Measurements from ENCODE around the gene FAM186B.
A peak's percentile ranks its signal among the peaks of the same experiment; 100 is the strongest.

The FAM186B gene

GRCh38 chr12:49604856-49605255 lies 583 bp downstream of the FAM186B start:
- peak; percentile 15 for DNase-seq

GRCh38 chr12:49603721-49604120 lies 1.7 kb downstream of the FAM186B start:
- no peak for DNase-seq

GRCh38 chr12:49599961-49600360 lies 5.5 kb downstream of the FAM186B start:
- no peak for DNase-seq

- peak; percentile 44 for DNase-seq
Measured at GRCh38 chr12:49598527-49598926, 6.9 kb downstream of the FAM186B start.

- DNase-seq: no peak
Measured at GRCh38 chr12:49588721-49589516, 16.5 kb downstream of the FAM186B start.

- DNase-seq: no peak
Measured at GRCh38 chr12:49588281-49588680, 17.2 kb downstream of the FAM186B start.

GRCh38 chr12:49587174-49587908 lies 18.1 kb downstream of the FAM186B start:
- DNase-seq: no peak

- DNase-seq: no peak
Measured at GRCh38 chr12:49585477-49586459, 19.7 kb downstream of the FAM186B start.

GRCh38 chr12:49584591-49584990 lies 20.8 kb downstream of the FAM186B start:
- no peak for DNase-seq

GRCh38 chr12:49583366-49584094 lies 21.9 kb downstream of the FAM186B start:
- no peak for DNase-seq

GRCh38 chr12:49582850-49583249 lies 22.6 kb downstream of the FAM186B start:
- DNase-seq: no peak

- DNase-seq: no peak
Measured at GRCh38 chr12:49582201-49582600, 23.2 kb downstream of the FAM186B start.

- peak; percentile 89 for DNase-seq
Measured at GRCh38 chr12:49580572-49581535, 24.6 kb downstream of the FAM186B start.

GRCh38 chr12:49578471-49579112 lies 26.8 kb downstream of the FAM186B start:
- DNase-seq: peak; percentile 24

GRCh38 chr12:49577589-49578315 lies 27.7 kb downstream of the FAM186B start:
- DNase-seq: no peak

- DNase-seq: no peak
Measured at GRCh38 chr12:49568442-49569162, 36.8 kb downstream of the FAM186B start.

GRCh38 chr12:49567611-49568441 lies 37.6 kb downstream of the FAM186B start, which contains the start of gene MCRS1:
MCRS1 (minus strand) TSS chr12:49568142; CDS start chr12:49566731, 1,411 bp downstream.
- peak; percentile 97 for DNase-seq

- DNase-seq: no peak
Measured at GRCh38 chr12:49567302-49567610, 38.2 kb downstream of the FAM186B start.
